GM12878 (cell line): ENCODE measurements around the gene TH.

Experiments used
- BHLHE40 ChIP-seq, 2 experiments: fragments of 450-650 bp in 1 of 2; IDR thresholded peaks; 2 replicates each; pipeline ENCODE4 v1.6.1; 2011 to 2017; ENCODE audit warnings: low read depth in 2 of 2, borderline replicate concordance in 1 of 2, improper control_type of control experiment in 1 of 2, low read length in 1 of 2, mild to moderate bottlenecking in 1 of 2
- CBFB ChIP-seq: IDR thresholded peaks from 2 replicates; pipeline ENCODE4 v1.6.1; 2016; ENCODE audit warnings: antibody characterized with exemption, low read depth
- CTCF ChIP-seq, 3 experiments: IDR thresholded peaks in 2 of 3; conservative IDR thresholded peaks in 1 of 3; 2 replicates each; pipeline ENCODE4 v1.5.1; 2011; ENCODE audit warnings: low read depth in 3 of 3, low read length in 3 of 3, mild to moderate bottlenecking in 3 of 3, control low read depth in 2 of 3, moderate library complexity in 2 of 3, inconsistent platforms in 1 of 3, mixed read lengths in 1 of 3; ENCODE audit not compliant: control insufficient read depth in 2 of 3, insufficient read depth in 1 of 3; ENCODE audit errors: extremely low read depth in 1 of 3
- FOS ChIP-seq: IDR thresholded peaks from 3 replicates; pipeline ENCODE4 v1.6.1; 2011; ENCODE audit warnings: borderline replicate concordance; ENCODE audit not compliant: insufficient read length; ENCODE audit errors: extremely low read depth
- JUND ChIP-seq: IDR thresholded peaks from 2 replicates; pipeline ENCODE4 v1.6.1; 2012; ENCODE audit warnings: low read depth, mild to moderate bottlenecking, low read length, improper control_type of control experiment, moderate library complexity
- PML ChIP-seq: IDR thresholded peaks from 2 replicates; pipeline ENCODE4 v1.6.1; 2012; ENCODE audit warnings: low read length, inconsistent platforms
- POLR2A ChIP-seq: IDR thresholded peaks from 2 replicates; pipeline ENCODE4 v1.6.1; 2011; ENCODE audit warnings: low read depth, mild to moderate bottlenecking, low read length
- POLR2AphosphoS5 ChIP-seq: IDR thresholded peaks from 2 replicates; pipeline ENCODE4 v1.6.1; 2011; ENCODE audit warnings: mild to moderate bottlenecking, low read length, inconsistent platforms
- RBBP5 ChIP-seq: fragments of 200-600 bp; sonication (generic); conservative IDR thresholded peaks from 2 replicates; pipeline ENCODE4 v1.6.1; 2016
- USF2 ChIP-seq: IDR thresholded peaks from 2 replicates; pipeline ENCODE4 v1.6.1; 2011; ENCODE audit warnings: low read depth, low read length, improper control_type of control experiment, borderline replicate concordance
- ZBTB33 ChIP-seq: fragments of 450-650 bp; IDR thresholded peaks from 2 replicates; pipeline ENCODE4 v1.6.1; 2017; ENCODE audit warnings: mild to moderate bottlenecking

GRCh38 chr11:2215230-2215560 is 43.6 kb upstream of the TH start:
- no peak for TF ChIP-seq BHLHE40 (IDR thresholded peaks at IDR 0.05; ENCODE audit: borderline replicate concordance in 1 of 2, low read depth in 2 of 2, low read length in 1 of 2)
- no peak for TF ChIP-seq FOS
- TF ChIP-seq CTCF (IDR thresholded peaks at IDR 0.05 in 2 of 3, conservative IDR thresholded peaks at IDR 0.05 in 1 of 3; ENCODE audit: control insufficient read depth in 2 of 3, extremely low read depth in 1 of 3, insufficient read depth in 1 of 3, low read depth in 3 of 3, low read length in 3 of 3), result no peak
- no peak for TF ChIP-seq POLR2AphosphoS5
- no peak for TF ChIP-seq PML
- no peak for TF ChIP-seq RBBP5
- no peak for TF ChIP-seq POLR2A
- no peak for TF ChIP-seq JUND
- no peak for TF ChIP-seq USF2
- TF ChIP-seq ZBTB33, result no peak
- no peak for TF ChIP-seq CBFB
